ENCODE measurements around the gene COASY. TPM values are rescaled to one million over a fixed set of nuclear protein-coding genes. Genes with fewer than 3 reads are reported as not detected.

Gene COASY
- total RNA-seq, 2 donors from 2014 or later, result 52.6 to 80.5 TPM

DNA sequence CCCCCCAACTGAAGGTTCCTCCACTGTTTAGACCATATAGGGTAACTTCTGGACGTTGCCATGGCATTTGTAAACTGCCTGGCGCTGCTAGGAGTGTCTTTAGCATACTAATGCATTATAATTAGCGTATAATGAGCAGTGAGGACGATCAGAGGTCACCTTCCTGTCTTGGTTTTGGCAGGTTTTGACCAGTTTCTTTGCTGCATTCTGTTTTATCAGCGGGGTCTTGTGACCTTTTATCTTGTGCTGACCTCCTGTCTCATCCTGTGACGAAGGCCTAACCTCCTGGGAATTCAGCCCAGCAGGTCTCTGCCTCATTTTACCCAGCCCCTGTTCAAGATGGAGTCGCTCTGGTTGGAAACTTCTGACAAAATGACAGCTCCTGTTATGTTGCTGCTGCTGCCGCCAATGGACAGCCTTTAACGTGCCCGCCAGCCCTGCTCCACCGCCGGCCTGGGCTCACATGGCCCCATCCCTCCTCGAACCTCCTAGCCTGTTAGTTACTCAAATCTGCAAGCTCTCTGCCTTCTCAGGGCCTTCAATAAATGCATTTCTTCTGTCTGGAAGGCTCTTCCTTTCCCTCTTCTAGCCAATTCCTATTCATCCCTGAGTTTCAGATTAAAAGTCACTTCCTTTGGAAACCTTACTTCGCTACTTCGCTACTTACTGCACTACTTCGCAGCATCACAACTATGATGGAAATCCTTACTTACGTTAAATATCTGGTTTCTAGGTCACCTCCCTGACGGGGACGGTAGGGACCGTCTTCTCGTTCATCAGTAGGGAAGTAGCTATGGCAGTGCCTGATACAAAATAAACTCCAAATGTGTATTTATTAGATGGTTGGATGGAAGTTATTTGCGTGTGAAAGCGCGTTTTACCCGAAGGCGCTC is 26.5 kb upstream of the COASY start:
- H3K36me3 ChIP-seq, result no peaks in the 10 kb centered on the region
- no peak for DNase-seq (ENCODE audit: low spot score)
- 48% methylated on average over 26 of the region's 26 CpGs for WGBS
- H3K4me1 ChIP-seq (replicated peaks), result peaks cover 9% of the 10 kb centered on the region
- H3K9me3 ChIP-seq, result no peaks in the 10 kb centered on the region
- intact Hi-C loops (cut with DNase I), result no loop called here
- H3K27ac ChIP-seq, result peak overlapping the region; percentile 87 to 94
- TF ChIP-seq POLR2AphosphoS5 (IDR thresholded peaks at IDR 0.05) (no peak), POLR2A (IDR thresholded peaks at IDR 0.05) (no peak)
- TF ChIP-seq, protein P1, sequence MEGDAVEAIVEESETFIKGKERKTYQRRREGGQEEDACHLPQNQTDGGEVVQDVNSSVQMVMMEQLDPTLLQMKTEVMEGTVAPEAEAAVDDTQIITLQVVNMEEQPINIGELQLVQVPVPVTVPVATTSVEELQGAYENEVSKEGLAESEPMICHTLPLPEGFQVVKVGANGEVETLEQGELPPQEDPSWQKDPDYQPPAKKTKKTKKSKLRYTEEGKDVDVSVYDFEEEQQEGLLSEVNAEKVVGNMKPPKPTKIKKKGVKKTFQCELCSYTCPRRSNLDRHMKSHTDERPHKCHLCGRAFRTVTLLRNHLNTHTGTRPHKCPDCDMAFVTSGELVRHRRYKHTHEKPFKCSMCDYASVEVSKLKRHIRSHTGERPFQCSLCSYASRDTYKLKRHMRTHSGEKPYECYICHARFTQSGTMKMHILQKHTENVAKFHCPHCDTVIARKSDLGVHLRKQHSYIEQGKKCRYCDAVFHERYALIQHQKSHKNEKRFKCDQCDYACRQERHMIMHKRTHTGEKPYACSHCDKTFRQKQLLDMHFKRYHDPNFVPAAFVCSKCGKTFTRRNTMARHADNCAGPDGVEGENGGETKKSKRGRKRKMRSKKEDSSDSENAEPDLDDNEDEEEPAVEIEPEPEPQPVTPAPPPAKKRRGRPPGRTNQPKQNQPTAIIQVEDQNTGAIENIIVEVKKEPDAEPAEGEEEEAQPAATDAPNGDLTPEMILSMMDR (IDR thresholded peaks at IDR 0.05), result no peak
- H3K4me3 ChIP-seq, result peak overlapping the region; percentile 63 to 83
- H3K27me3 ChIP-seq (replicated peaks; ENCODE audit: insufficient read depth), result no peaks in the 10 kb centered on the region

DNA sequence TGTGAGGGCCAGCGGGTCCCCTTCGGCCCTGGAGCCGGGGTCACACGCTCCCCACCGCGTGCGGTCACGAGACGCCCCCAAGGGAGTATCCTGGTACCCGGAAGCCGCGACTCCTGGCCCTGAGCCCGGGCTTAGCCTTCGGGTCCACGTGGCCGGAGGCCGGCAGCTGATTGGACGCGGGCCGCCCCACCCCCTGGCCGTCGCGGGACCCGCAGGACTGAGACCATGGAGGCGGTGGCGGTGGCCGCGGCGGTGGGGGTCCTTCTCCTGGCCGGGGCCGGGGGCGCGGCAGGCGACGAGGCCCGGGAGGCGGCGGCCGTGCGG is 25.9 kb upstream of the COASY start, which contains the start of gene NAGLU:
Gene NAGLU, plus strand, starts transcription at position 194 of the 324 bp plus-strand sequence. Its CDS starts 32 bp downstream, at position 226.
- Histone ChIP-seq H3K4me3 (peak within 1 kb of the TSS; percentile 63 to 83), H3K27me3 (replicated peaks; ENCODE audit: insufficient read depth) (no peaks in the 10 kb centered on the region), H3K27ac (peak within 1 kb of the TSS; percentile 87 to 94), H3K4me1 (replicated peaks) (peaks cover 8% of the 10 kb centered on the region), H3K36me3 (no peaks in the 10 kb centered on the region), H3K9me3 (no peaks in the 10 kb centered on the region)
- intact Hi-C loops (cut with DNase I), result no loop called here
- WGBS, result 0% methylated on average over 13 of the region's 40 CpGs
- TF ChIP-seq, protein P1 (IDR thresholded peaks at IDR 0.05), result peak in 1 of 4 experiments; percentile 14
- TF ChIP-seq POLR2A (IDR thresholded peaks at IDR 0.05) (peak; percentile 58), POLR2AphosphoS5 (IDR thresholded peaks at IDR 0.05) (peak; percentile 93)
- DNase-seq (ENCODE audit: low spot score), result peak; percentile 94

DNA sequence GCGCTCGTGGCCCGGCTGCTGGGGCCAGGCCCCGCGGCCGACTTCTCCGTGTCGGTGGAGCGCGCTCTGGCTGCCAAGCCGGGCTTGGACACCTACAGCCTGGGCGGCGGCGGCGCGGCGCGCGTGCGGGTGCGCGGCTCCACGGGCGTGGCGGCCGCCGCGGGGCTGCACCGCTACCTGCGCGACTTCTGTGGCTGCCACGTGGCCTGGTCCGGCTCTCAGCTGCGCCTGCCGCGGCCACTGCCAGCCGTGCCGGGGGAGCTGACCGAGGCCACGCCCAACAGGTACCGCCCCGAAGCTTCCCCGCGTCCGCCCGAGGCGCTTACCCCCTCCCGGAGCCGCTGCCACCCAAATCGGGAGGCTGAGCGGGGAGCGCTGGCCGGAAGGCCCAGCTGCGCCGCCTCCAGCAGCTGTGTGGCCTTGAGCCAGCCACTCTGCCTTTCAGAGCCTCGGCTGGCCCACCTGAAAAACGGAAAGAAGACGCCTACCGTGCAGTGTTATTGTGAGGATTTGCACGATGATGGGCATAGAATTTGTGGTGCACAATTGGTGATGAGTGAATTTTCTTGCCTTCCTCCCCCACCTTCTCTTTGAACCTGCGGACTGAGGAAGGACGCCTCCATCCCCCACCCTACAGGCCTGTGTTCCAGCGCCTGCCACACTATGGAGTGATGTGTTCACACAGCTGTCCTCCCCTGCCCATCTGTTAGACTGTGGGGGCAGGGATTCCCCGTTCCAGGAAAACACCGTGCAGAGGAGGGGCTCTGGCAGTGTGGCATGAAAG is 25.4 kb upstream of the COASY start:
- intact Hi-C loops (cut with DNase I), result no loop called here
- H3K36me3 ChIP-seq, result no peaks in the 10 kb centered on the region
- no peaks in the 10 kb centered on the region for H3K27me3 ChIP-seq (replicated peaks; ENCODE audit: insufficient read depth)
- whole genome bisulfite sequencing, result 1% methylated on average over 55 of the region's 65 CpGs
- peaks cover 8% of the 10 kb centered on the region for H3K4me1 ChIP-seq (replicated peaks)
- H3K4me3 ChIP-seq, result peak overlapping the region; percentile 63 to 83
- TF ChIP-seq POLR2AphosphoS5 (IDR thresholded peaks at IDR 0.05) (peak; percentile 50), POLR2A (IDR thresholded peaks at IDR 0.05) (peak; percentile 10)
- TF ChIP-seq, protein P1 (IDR thresholded peaks at IDR 0.05), result peak in 1 of 4 experiments; percentile 4
- peak; percentile 76 for DNase-seq (ENCODE audit: low spot score)
- peak overlapping the region; percentile 87 to 94 for H3K27ac ChIP-seq
- H3K9me3 ChIP-seq, result no peaks in the 10 kb centered on the region

DNA sequence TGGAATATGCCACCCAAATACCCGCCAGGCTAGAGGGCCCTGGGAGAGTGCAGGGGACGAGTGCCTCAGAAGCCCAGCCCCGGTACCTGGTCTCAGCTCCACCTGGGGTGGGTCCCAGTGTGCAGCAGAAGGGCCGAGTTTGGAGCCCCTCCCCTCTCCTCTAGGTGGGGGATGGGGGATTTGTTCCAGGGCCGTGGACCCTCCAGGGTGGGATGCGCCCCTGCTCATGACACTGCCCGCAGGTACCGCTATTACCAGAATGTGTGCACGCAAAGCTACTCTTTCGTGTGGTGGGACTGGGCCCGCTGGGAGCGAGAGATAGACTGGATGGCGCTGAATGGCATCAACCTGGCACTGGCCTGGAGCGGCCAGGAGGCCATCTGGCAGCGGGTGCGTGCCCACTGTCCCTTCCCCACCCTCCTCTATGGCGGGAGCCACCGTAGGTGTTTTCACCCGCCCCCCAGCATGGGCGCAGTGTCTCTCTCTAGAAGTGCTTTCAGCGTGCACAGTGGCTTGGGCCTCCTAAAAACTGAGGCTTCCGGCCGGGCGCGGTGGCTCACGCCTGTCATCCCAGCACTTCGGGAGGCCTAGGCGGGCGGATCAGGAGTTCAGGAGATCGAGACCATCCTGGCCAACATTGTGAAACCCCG is 24.7 kb upstream of the COASY start:
- 82% methylated on average over 29 of the region's 31 CpGs for WGBS
- H3K27me3 ChIP-seq (replicated peaks; ENCODE audit: insufficient read depth), result no peaks in the 10 kb centered on the region
- H3K9me3 ChIP-seq, result no peaks in the 10 kb centered on the region
- intact Hi-C loops (cut with DNase I), result no loop called here
- H3K4me1 ChIP-seq (replicated peaks), result peaks cover 8% of the 10 kb centered on the region
- H3K27ac ChIP-seq, result peak overlapping the region; percentile 87 to 94
- H3K4me3 ChIP-seq, result peak overlapping the region; percentile 63 to 83
- no peaks in the 10 kb centered on the region for H3K36me3 ChIP-seq
- no peak for TF ChIP-seq POLR2AphosphoS5 (IDR thresholded peaks at IDR 0.05)
- TF ChIP-seq, protein P1 (IDR thresholded peaks at IDR 0.05), result no peak
- no peak for TF ChIP-seq POLR2A (IDR thresholded peaks at IDR 0.05)
- no peak for DNase-seq (ENCODE audit: low spot score)

Data from prostate gland (tissue), 2 donors.